DMS114 treated with DMSO at 0.1 percent for 48 hours (cell line): Measurements from ENCODE around the gene ZC3H6.

ENCODE experiments used
- DNase-seq: peaks from one replicate; lab custom pipeline; 2025; ENCODE audit not compliant: unreplicated experiment; lab: John Stamatoyannopoulos, UW

ZC3H6 gene, protein sequence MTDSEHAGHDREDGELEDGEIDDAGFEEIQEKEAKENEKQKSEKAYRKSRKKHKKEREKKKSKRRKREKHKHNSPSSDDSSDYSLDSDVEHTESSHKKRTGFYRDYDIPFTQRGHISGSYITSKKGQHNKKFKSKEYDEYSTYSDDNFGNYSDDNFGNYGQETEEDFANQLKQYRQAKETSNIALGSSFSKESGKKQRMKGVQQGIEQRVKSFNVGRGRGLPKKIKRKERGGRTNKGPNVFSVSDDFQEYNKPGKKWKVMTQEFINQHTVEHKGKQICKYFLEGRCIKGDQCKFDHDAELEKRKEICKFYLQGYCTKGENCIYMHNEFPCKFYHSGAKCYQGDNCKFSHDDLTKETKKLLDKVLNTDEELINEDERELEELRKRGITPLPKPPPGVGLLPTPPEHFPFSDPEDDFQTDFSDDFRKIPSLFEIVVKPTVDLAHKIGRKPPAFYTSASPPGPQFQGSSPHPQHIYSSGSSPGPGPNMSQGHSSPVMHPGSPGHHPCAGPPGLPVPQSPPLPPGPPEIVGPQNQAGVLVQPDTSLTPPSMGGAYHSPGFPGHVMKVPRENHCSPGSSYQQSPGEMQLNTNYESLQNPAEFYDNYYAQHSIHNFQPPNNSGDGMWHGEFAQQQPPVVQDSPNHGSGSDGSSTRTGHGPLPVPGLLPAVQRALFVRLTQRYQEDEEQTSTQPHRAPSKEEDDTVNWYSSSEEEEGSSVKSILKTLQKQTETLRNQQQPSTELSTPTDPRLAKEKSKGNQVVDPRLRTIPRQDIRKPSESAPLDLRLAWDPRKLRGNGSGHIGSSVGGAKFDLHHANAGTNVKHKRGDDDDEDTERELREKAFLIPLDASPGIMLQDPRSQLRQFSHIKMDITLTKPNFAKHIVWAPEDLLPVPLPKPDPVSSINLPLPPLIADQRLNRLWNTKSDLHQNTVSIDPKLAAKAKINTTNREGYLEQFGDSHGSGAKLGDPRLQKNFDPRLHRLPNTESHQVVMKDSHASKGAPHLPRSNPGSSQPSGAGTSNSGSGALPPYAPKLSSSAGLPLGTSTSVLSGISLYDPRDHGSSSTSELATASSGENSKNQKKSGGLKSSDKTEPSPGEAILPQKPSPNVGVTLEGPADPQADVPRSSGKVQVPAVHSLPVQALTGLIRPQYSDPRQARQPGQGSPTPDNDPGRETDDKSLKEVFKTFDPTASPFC

DNA sequence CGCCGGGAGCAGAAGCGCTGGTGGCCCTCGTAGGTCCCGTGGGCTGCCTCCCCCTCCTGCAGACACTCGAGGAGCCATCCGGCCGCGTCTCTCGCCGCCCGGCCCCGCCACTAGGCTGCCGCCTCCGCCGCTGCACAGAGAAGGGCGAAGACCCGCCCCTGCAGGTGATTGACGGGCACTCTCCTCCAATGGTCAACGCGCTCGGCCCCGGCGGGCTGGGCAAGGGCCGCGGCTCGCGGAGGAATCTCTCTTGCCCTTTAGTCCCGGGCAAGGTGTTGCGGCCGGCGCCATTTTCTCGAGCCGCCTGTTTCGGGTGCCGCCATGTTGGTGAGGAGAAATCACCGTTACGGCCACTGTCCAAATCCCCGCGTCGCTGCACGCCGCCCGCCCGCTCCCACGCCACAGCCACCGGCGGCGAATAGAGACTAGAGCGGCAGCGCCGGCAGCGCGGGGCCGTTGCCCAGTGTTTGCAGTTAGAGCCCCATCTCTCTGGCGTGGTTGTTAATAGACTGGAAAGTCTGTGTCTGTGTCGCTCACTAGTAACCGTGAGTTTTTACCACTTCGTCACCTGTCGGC is at the start of gene ZC3H6:
ZC3H6 (plus strand) TSS at position 287 of the 576 bp plus-strand sequence. CDS start 398 bp downstream, outside the sequence.
- DNase-seq = peak; percentile 77

DNA sequence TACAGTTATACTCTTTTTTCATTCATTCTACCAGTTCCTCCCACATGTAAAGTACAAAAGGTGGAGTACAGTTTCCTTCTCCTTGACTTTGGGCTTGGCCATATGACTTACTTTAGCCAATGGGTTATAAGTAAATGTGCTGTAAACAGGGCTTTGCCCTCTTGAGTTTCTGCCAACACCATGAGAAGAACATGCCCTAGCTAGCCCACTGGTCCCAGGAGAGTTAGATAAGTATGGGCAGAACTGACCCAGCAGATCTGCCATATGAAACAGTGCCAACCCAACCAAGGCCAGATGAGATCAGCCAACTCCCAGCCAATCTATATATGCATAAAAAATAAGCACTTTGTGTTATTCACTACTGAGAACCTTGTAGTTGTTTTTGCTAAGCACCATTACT is 46.0 kb upstream of the ZC3H6 start:
- DNase-seq = no peak

- no peak for DNase-seq
Observed at GRCh38 chr2:112230371-112230770, 45.0 kb upstream of the ZC3H6 start.

- no peak for DNase-seq
Observed at GRCh38 chr2:112239862-112240261, 35.5 kb upstream of the ZC3H6 start.

- DNase-seq = no peak
Observed at GRCh38 chr2:112242384-112242783, 33.0 kb upstream of the ZC3H6 start.

DNA sequence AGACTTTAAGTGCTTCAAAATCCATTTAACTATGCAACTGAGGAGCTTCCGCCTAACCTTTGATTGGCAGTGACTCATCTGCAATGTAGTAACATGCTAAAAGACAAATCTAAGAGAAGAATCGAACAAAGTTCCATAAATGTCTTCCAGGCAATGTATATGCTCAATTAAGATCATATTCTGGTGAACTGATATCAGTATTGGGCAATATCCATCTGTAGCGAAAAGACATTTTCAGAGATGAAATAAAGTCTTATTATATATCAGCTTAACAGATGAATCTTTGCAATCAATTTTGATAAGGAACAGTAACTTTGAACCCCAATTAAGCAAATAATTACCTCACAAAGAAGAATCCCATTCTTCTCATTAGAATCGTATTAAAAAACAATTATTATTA is 32.2 kb upstream of the ZC3H6 start:
- DNase-seq = no peak

- DNase-seq = no peak
Observed at GRCh38 chr2:112244854-112245253, 30.5 kb upstream of the ZC3H6 start.

- DNase-seq = no peak
Observed at GRCh38 chr2:112251271-112251670, 24.1 kb upstream of the ZC3H6 start.

DNA sequence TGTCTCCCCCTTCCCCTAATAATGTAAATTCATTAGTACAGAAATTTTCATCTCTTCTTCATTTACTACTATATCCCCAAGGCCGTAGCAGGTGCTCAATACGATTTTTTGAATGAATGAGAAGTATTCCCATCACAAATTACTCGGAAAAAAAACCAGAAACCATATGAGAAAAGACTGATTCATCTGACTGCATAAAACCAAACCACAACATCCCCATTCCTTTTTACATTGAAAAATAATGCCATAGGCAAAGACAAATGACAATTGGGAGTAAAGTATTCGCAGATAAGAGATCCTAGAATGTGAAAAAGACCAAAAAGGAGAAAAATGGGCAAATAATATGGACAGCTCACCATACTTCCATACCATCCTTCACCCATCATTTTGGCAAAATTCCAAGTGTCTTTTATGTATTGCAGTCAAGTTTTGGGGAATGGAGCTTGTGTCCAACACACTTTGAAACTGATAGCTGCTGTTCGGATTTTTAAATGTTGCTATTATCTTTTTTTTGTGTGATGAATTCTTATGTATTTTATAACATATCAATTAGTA is 22.1 kb upstream of the ZC3H6 start:
- no peak for DNase-seq

- peak; percentile 62 for DNase-seq
Observed at GRCh38 chr2:112254466-112255240, 20.7 kb upstream of the ZC3H6 start, which contains the start of gene ZC3H8. Gene ZC3H8, minus strand, starts transcription at chr2:112255042. Its CDS starts 61 bp downstream, at chr2:112254981.

GRCh38 chr2:112255875-112256274 is 19.5 kb upstream of the ZC3H6 start:
- DNase-seq = no peak

- no peak for DNase-seq
Observed at GRCh38 chr2:112256654-112257053, 18.7 kb upstream of the ZC3H6 start.

GRCh38 chr2:112257575-112257974 is 17.8 kb upstream of the ZC3H6 start:
- DNase-seq = no peak

- DNase-seq = peak; percentile 49
Observed at GRCh38 chr2:112259509-112260294, 15.7 kb upstream of the ZC3H6 start.

DNA sequence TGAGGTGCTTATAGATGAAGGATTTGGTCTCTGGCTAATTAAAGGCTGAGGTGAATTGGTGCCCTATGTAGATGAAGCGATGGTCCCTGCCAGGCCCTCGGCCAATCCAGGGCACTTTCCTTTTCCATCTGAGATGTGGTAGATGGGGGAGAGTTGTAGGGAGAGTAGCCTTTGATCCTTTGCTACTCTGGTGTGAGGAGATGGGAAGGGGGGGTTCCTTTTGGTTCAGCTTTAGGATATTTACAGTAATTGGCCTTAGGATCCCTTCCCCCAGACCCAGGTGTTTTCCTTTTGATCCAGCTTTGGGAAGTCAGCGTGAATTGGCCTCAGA is 15.1 kb upstream of the ZC3H6 start:
- no peak for DNase-seq

DNA sequence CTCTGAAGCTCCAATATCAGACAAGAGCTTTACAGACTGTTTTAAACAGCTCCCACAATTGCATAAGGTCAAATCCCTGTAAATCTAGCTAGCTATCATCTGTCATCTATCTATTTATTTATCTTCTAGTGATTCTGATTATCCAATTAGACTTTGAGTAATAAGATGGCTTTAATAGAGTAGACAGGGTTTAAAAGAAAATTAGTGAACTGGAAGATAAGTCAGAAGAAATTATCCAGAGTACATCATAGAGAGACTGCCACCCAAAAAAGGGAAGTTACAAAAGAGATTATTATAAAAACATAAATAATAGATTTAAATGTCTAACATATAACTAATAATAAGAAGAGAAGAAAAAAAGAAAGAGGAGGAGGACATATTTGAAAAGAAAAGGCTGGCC is 12.5 kb upstream of the ZC3H6 start:
- no peak for DNase-seq

DNA sequence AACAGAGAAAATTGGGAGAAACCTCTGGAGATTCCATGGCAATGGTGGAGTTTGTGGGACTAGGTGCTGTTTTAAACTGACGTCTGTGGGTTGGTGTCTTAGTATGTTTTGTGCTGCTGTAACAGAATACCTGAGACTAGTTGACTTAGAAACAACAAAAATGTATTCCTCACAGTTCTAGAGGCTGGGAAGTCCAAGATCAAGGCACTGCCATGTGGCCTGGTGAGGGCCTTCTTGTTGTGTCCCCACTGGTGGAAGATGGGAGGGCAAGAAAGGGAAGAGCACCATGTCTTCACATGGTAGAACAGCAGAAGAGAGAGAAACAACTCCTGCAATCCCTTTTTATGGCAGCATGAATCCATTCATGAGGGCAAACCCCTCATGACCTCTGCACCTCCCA is 6.8 kb upstream of the ZC3H6 start:
- DNase-seq = no peak

GRCh38 chr2:112272669-112273068 is 2.7 kb upstream of the ZC3H6 start:
- DNase-seq = no peak

- DNase-seq = no peak
Observed at GRCh38 chr2:112273349-112273748, 2.0 kb upstream of the ZC3H6 start.
